H54 (cell line): ENCODE results near the gene CFAP46.
"Not testable (repeated sequence)": the region's sequence is repeated elsewhere in the genome, so short reads cannot be mapped to it uniquely, and the experiment has no call there.

Experiments
- DNase-seq: peaks from one replicate; pipeline ENCODE4 v3.0.0; 2011; ENCODE audit warnings: low spot score, mixed read lengths; ENCODE audit not compliant: insufficient read length
- FAIRE-seq: peaks from 3 replicates; lab custom pipeline; 2011; peaks lifted over from hg19 to GRCh38; lab: Jason Lieb, UNC
- POLR2A ChIP-seq: IDR thresholded peaks from 2 replicates; pipeline ENCODE4 v1.6.1; 2011; ENCODE audit warnings: low read depth, mild to moderate bottlenecking, low read length

CFAP46 gene

GRCh38 chr10:132963430-132963960, 21.1 kb upstream of the CFAP46 start:
- DNase-seq (no peak), FAIRE-seq (no peak)
- TF ChIP-seq POLR2A: no peak

- DNase-seq (no peak), FAIRE-seq (no peak)
- TF ChIP-seq POLR2A: no peak
Observed at GRCh38 chr10:132962623-132963429, 20.5 kb upstream of the CFAP46 start.

DNA sequence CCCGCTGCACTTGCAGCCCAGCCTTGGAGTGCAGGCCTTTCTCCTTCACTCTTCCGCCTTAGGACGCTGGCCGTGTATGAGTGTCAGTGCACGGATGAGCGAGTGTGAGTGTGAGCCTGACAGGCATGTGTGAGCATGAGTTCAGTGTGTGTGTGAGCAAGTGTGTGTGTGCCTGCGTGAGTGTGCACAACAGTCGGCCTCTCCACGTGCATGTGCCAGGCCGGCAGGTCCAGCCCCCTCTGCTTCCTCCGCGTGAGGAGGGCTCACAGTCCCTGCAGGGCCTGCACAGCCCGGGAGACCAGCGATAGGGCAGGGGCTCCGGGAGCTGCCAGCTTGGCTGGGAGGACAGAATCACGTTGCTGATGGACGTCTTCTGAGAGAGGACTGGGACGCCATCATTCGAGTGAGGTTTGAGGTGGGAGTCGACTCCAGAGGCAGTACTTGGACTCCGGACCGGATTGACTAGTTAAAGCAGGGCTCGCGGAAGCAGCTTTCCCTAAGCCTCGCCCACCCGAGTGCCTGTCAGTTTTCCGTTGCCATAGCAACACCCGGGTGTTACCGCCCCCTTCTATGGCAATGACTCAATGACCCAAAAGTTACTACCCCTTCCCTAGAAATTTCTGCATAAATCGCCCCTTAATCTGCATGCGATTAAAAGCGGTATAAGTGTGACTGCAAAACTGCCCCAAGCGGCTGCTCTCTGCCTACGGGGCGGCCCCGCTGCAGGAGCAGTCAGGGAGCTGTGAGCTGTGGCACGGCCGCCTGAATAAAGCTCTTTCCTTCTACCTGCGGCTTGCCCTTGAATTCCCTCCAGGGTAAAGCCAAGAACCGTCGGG, 19.6 kb upstream of the CFAP46 start:
- TF ChIP-seq POLR2A: no peak
- DNase-seq (no peak), FAIRE-seq (no peak)

DNA sequence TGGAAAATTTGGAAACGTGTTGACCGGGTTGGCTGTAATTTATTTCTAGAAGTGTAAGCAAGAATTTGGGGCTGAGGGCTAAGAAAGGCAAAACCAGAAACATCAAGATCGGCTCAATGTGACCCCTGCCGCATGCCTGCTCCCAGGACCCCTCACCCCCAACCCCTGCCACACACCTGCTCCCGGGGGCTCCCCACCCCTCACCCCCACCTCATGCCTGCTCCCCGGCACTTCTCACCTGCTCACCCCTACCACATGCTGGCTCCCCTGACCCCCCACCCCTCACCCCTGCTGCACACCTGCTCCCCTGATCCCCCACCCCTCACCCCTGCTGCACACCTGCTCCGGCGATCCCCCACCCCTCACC, 19.0 kb upstream of the CFAP46 start:
- FAIRE-seq (no peak), DNase-seq (no peak)
- TF ChIP-seq POLR2A: no peak

DNA sequence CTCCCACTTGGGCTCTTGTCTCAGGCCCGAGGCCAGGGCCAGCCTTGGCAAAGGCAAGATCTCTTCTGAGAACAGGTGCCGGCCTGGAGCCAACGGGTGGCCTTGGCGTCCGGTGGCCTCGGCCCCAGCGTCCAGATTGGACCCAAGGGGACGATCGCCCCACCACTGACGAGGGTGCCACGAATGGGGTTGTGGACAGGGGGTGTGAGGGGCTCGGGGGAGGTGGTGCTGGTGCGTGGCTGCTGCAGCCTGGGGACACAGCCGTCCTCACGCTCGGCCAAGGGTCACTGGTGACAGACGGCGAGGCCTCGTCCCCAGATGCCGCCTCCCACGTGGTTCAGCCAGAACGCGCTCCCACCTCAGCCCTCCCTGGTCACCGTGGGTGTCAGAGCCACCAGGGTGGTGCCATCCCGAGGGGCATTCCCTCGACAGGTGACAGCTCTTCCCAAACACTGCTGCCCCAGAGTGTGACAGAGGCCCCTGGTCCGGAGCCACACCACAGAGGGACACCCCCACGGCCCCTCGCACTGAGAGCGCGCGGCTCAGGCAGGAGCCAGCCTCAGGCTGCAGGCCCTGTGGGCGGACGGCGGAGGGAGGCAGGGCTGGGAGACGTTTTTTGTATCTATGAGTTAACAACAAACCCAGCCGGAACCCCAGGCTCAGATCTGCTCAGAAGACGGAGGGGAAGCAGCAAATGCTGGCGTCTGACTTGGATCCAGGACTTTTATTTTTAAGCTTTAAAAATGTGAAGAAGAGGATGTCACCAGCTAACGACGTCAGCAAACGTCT, 18.5 kb upstream of the CFAP46 start:
- FAIRE-seq: no peak

DNA sequence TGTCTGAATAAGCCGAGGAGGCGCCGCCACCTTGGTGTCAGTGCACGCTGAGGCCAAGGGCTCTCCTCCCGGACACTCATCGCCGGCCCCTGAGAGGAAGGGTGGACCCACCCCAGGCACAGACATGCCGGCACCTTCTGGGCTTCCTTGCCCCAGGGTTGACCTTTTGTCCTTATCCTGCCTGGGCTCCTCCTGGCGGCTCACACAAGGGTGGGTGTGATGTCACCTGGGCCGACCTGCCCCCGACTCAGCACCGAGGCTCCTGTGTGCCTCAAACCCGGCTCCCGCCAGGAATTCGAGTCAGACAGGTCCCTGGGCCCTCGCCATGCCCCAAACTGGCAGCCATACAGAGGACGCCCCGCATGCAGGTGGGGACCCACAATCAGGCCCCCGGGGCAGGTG, 17.7 kb upstream of the CFAP46 start:
- no peak for DNase-seq
- no peak for FAIRE-seq
- TF ChIP-seq POLR2A: no peak

More for the DNA sequence above, 18.5 kb upstream of the CFAP46 start:
- no peak for TF ChIP-seq POLR2A
- DNase-seq: no peak

DNA sequence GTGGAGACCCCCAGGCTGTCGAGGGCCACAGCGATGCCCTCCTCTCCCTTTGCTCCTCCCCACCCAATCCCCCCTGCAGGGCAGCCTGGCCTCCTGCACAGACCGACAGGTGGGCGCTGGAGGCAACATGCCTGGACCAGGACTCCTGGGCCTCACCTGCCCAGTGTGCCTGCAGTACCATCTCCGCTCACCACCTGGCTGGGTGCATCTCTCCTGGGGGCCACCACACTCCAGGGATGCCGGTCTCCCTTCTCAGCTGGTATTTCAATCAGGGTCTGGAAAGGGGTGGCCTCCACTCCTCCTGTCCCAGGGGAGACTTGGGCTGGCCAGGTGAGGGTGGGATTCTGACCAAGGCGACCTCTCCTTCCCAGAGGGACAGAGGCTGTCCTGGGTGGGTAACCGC, 17.2 kb upstream of the CFAP46 start:
- FAIRE-seq: no peak

DNA sequence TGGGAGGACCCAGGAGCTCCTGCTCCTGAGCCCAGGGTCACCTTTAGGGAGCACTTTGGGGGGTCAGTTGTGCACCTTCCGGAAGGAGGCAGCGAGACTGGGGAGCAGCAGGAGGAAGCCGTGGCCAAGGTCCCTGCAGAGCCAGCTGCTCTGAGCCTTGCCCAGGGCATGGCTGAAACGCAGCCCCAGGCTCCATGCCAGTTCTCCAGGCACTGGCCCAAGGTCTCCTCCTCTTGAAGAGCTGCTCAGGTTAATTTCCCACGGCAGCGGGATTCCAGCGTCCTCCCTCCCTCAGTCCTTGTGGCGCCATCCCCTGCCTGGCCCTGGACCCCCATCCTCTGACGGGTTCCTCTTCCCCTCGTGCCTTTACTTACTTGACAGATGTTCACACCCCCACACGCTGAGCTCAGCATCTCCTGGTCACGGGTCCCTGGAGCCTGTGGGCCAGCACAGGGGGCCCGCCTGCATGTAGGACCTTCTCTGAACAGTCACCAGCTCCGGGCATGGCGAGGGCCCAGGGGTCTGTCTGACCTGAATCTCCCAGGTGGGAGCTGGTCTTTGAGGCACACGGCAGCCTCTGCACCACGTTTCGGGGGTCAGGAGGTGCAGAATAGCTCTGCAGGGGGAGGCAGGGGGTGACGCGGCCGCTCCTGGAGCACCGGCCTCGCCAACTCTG, 16.7 kb upstream of the CFAP46 start:
- no peak for DNase-seq
- TF ChIP-seq POLR2A: no peak
- no peak for FAIRE-seq

More for the DNA sequence above, 17.2 kb upstream of the CFAP46 start:
- DNase-seq: no peak
- TF ChIP-seq POLR2A: no peak

DNA sequence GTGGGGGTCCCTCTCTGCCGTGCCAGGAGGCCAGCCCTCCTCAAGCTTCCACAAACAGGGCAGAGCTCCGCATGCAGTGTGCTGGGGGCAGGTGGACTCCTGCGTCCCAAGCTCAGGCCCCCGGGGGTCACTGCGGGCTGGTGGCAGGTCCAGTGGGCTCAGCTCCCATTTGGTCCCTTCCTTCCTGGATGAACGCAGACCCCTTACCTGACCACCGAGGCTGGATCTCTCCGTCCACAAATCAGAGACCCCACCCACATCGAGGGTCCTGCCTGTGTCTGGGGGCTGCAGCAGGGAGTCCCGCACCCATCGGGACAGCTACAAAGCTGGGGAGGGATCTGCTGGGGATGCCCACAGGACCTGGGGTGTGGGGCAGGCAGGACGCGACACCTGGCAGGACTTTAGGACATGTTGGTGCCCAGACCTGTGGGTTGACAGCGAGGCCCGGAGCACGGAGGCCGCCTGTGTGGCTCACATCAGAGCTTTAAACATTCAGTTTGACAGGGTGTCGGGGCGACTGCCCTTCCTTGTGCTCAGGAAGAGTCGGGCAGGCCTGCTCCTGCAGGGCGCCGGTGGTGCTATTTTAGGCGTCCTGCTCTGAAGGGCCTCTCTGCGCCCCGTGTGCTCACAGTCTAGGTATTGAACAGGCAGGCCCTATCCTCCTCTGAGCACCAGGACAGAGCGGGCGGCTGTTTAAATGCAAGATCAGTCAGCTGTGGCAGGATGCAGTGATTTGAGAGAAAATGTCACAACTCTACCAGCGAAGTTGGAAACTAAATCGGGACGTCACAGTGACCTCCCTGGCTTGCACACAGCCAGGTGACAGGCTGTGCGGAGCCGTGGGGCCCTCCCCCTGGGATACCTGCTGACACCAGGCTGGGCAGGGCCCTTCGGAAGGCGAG, 15.9 kb upstream of the CFAP46 start:
- no peak for DNase-seq
- no peak for FAIRE-seq

DNA sequence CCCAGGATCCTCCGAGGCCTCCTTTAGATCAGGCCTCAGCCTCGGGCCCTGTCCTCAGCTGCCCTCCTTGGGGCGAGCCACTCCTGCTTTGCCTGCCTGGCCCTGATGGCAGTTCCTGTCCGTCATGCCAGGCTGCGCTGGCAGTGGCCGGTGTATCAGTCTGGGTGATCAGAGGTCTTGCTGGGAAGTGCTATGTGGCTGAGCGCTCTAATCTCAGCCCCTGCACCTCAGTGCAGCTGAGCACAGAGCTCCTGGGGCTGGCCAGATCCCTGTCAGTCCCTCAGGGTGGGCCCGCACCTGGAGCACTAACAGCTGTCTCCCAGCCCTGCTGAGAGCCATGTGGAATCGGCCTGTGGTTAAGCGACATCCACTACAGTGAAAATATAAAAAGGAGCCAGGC, 14.8 kb upstream of the CFAP46 start:
- no peak for DNase-seq
- no peak for FAIRE-seq
- TF ChIP-seq POLR2A: no peak

More for the DNA sequence above, 15.9 kb upstream of the CFAP46 start:
- no peak for TF ChIP-seq POLR2A

DNA sequence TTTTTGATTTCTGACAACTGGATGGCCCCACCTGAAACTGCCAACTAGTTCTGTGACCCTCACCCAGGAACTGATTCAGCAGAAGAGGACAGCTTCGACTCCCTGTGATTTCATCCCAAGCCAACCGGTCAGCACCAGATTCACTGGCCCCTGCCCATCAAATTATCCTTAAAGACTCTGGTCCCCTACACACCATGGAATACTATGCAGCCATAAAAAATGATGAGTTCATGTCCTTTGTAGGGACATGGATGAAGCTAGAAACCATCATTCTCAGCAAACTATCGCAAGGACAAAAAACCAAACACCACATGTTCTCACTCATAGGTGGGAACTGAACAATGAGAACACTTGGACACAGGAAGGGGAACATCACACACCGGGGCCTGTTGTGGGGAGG, 13.9 kb upstream of the CFAP46 start:
- not testable (repeated sequence) for FAIRE-seq, DNase-seq

GRCh38 chr10:132955479-132955878, 13.1 kb upstream of the CFAP46 start:
- no peak for DNase-seq
- no peak for FAIRE-seq
- TF ChIP-seq POLR2A: no peak

- DNase-seq (no peak), FAIRE-seq (no peak)
- TF ChIP-seq POLR2A: no peak
Observed at GRCh38 chr10:132953428-132953827, 11.1 kb upstream of the CFAP46 start.
